Measurements from ENCODE around the gene ENTHD1. TPM values are rescaled to one million over a fixed set of nuclear protein-coding genes. Genes with fewer than 3 reads are reported as not detected.

The ENTHD1 gene
- total and polyA plus RNA-seq, 9 of the 15 experiments (the other 6 are each of a cell fraction or from before 2014, with no cell fraction given), result 0.13 to 0.98 (median 0.35) TPM

DNA sequence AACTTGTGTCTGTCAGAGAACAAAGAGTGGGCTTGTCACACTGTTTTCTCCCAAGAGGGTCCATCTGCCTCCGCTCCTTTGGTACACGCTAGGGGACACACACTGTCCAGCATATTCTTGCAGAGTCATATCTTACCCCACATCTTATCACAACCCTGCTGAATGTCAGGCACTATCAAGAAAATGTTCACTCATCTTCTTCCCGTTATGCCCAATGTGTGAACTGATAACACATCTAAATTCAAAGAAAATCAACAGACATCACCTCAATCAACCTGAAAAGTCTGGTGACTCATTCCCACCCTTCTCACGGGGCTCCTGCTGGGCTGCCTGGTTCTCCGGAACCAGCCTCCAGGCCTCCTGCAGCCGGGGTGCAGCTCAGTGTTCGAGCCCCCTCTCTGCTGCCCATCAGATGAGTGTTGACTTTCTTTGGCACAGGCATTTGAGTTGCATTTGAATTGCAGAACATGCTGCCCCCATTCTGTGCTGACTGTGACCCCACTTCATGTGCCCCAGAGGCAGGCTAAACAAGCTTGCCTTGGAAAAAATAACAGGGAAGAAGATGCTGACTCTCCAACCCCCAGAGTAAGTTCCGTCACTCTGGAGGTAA lies 26.7 kb upstream of the ENTHD1 start (continued):
- 0 out of 2 replicates have a peak, but pooled peaks have one; percentile 21 for TF ChIP-seq PTRF (tag; IDR thresholded peaks at IDR 0.05)
- peak; percentile 97 for TF ChIP-seq ARID1B (IDR thresholded peaks at IDR 0.05)
- TF ChIP-seq FOXP1 (CRISPR knock-in tag; IDR thresholded peaks at IDR 0.05), result no peak
- peak in 1 of 2 experiments; percentile 88; a peak in 1 of 4 replicates for TF ChIP-seq RCOR1 (IDR thresholded peaks at IDR 0.05; ENCODE audit: borderline replicate concordance in 1 of 2, low read depth in 2 of 2, low read length in 2 of 2)
- TF ChIP-seq SMAD4 (CRISPR knock-in tag; conservative IDR thresholded peaks at IDR 0.05), result peak; percentile 95
- TF ChIP-seq SMARCC2 (IDR thresholded peaks at IDR 0.05; ENCODE audit: low read depth), result peak; percentile 85
- no peak for TF ChIP-seq ZNF282 (CRISPR knock-in tag; IDR thresholded peaks at IDR 0.05)
- TF ChIP-seq, protein P1, sequence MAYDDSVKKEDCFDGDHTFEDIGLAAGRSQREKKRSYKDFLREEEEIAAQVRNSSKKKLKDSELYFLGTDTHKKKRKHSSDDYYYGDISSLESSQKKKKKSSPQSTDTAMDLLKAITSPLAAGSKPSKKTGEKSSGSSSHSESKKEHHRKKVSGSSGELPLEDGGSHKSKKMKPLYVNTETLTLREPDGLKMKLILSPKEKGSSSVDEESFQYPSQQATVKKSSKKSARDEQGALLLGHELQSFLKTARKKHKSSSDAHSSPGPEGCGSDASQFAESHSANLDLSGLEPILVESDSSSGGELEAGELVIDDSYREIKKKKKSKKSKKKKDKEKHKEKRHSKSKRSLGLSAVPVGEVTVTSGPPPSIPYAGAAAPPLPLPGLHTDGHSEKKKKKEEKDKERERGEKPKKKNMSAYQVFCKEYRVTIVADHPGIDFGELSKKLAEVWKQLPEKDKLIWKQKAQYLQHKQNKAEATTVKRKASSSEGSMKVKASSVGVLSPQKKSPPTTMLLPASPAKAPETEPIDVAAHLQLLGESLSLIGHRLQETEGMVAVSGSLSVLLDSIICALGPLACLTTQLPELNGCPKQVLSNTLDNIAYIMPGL (CRISPR knock-in tag; IDR thresholded peaks at IDR 0.05), result no peak
- no peak for TF ChIP-seq ZNF384 (IDR thresholded peaks at IDR 0.05; ENCODE audit: low read depth, low read length)
- no peak for TF ChIP-seq GABPA (tag; conservative IDR thresholded peaks at IDR 0.05; ENCODE audit: low read depth)
- peak; percentile 91 for TF ChIP-seq MTA1 (IDR thresholded peaks at IDR 0.05; ENCODE audit: borderline replicate concordance)
- TF ChIP-seq POU5F1 (IDR thresholded peaks at IDR 0.05; ENCODE audit: borderline replicate concordance, low read depth, low read length, partially characterized antibody), result no peak
- no peak for TF ChIP-seq GTF2E2 (tag; IDR thresholded peaks at IDR 0.05)
- no peak for TF ChIP-seq ZNF217 (CRISPR knock-in tag; IDR thresholded peaks at IDR 0.05)
- TF ChIP-seq ZNF347 (CRISPR knock-in tag; IDR thresholded peaks at IDR 0.05; ENCODE audit: low read depth), result no peak
- TF ChIP-seq, protein P2, sequence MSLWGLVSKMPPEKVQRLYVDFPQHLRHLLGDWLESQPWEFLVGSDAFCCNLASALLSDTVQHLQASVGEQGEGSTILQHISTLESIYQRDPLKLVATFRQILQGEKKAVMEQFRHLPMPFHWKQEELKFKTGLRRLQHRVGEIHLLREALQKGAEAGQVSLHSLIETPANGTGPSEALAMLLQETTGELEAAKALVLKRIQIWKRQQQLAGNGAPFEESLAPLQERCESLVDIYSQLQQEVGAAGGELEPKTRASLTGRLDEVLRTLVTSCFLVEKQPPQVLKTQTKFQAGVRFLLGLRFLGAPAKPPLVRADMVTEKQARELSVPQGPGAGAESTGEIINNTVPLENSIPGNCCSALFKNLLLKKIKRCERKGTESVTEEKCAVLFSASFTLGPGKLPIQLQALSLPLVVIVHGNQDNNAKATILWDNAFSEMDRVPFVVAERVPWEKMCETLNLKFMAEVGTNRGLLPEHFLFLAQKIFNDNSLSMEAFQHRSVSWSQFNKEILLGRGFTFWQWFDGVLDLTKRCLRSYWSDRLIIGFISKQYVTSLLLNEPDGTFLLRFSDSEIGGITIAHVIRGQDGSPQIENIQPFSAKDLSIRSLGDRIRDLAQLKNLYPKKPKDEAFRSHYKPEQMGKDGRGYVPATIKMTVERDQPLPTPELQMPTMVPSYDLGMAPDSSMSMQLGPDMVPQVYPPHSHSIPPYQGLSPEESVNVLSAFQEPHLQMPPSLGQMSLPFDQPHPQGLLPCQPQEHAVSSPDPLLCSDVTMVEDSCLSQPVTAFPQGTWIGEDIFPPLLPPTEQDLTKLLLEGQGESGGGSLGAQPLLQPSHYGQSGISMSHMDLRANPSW (CRISPR knock-in tag; IDR thresholded peaks at IDR 0.05), result no peak
- TF ChIP-seq, protein P3, sequence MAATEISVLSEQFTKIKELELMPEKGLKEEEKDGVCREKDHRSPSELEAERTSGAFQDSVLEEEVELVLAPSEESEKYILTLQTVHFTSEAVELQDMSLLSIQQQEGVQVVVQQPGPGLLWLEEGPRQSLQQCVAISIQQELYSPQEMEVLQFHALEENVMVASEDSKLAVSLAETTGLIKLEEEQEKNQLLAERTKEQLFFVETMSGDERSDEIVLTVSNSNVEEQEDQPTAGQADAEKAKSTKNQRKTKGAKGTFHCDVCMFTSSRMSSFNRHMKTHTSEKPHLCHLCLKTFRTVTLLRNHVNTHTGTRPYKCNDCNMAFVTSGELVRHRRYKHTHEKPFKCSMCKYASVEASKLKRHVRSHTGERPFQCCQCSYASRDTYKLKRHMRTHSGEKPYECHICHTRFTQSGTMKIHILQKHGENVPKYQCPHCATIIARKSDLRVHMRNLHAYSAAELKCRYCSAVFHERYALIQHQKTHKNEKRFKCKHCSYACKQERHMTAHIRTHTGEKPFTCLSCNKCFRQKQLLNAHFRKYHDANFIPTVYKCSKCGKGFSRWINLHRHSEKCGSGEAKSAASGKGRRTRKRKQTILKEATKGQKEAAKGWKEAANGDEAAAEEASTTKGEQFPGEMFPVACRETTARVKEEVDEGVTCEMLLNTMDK (IDR thresholded peaks at IDR 0.05; ENCODE audit: borderline replicate concordance, insufficient read depth, low read depth, low read length, poor library complexity, severe bottlenecking), result no peak
- TF ChIP-seq, protein P4, sequence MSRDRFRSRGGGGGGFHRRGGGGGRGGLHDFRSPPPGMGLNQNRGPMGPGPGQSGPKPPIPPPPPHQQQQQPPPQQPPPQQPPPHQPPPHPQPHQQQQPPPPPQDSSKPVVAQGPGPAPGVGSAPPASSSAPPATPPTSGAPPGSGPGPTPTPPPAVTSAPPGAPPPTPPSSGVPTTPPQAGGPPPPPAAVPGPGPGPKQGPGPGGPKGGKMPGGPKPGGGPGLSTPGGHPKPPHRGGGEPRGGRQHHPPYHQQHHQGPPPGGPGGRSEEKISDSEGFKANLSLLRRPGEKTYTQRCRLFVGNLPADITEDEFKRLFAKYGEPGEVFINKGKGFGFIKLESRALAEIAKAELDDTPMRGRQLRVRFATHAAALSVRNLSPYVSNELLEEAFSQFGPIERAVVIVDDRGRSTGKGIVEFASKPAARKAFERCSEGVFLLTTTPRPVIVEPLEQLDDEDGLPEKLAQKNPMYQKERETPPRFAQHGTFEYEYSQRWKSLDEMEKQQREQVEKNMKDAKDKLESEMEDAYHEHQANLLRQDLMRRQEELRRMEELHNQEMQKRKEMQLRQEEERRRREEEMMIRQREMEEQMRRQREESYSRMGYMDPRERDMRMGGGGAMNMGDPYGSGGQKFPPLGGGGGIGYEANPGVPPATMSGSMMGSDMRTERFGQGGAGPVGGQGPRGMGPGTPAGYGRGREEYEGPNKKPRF (IDR thresholded peaks at IDR 0.05; ENCODE audit: low read depth, low read length), result no peak

Data from K562 (cell line).